Body of pancreas (tissue), 4 donors: Measurements from ENCODE around the gene ZMPSTE24. TPM values are rescaled to one million over a fixed set of nuclear protein-coding genes. Genes with fewer than 3 reads are reported as not detected.
A peak's percentile ranks its signal among the peaks of the same experiment; 100 is the strongest.

Experiments used
- ATAC-seq: fragments of 150-250 bp; one replicate; pipeline ENCODE4 v1.9.1; 2016
- DNase-seq, 4 donors: peaks; one replicate each; pipeline ENCODE4 v3.0.0-alpha.2; 2019
- H3K27ac ChIP-seq, 4 donors: fragments of 200-600 bp; sonication (generic); 1 replicate in 3 of 4; 2 replicates in 1 of 4; pipeline versions ENCODE4 v1.5.1 to v1.6.1; 2016 to 2019; ENCODE audit warnings: mild to moderate bottlenecking in 1 of 4, mixed read lengths in 1 of 4, moderate library complexity in 1 of 4
- H3K27me3 ChIP-seq, 2 donors: fragments of 200-600 bp; sonication (generic); one replicate each; pipeline ENCODE4 v1.6.0; 2016; ENCODE audit warnings: mild to moderate bottlenecking in 1 of 2
- H3K36me3 ChIP-seq, 2 donors: fragments of 200-600 bp; sonication (generic); replicated peaks in 1 of 2; 2 replicates each; pipeline ENCODE4 v1.5.1; 2016; ENCODE audit warnings: low read depth in 2 of 2; ENCODE audit not compliant: insufficient read depth in 1 of 2
- H3K4me1 ChIP-seq: fragments of 200-600 bp; sonication (generic); one replicate; pipeline ENCODE4 v1.6.0; 2016
- H3K4me3 ChIP-seq, 2 donors: fragments of 200-600 bp; sonication (generic); 1 replicate in 1 of 2; 2 replicates in 1 of 2; pipeline ENCODE4 v1.5.1; 2016 to 2019
- H3K9me3 ChIP-seq, 3 donors: fragments of 200-600 bp; sonication (generic); 1 replicate in 2 of 3; 2 replicates in 1 of 3; pipeline ENCODE4 v1.5.1; 2016
- POLR2A ChIP-seq, 3 donors: fragments of 450-650 bp; IDR thresholded peaks; one replicate each; pipeline ENCODE4 v1.6.1; 2016; ENCODE audit warnings: antibody characterized with exemption in 3 of 3, mild to moderate bottlenecking in 2 of 3
- WGBS, 2 donors: methylation state at CpG; one replicate each; pipeline ENCODE4 v1.1.5; 2017; 5-methylcytosine and 5-hydroxymethylcytosine counted together
- intact Hi-C: fragments of 100-400 bp; cut with DNase I; formaldehyde crosslinking; loops from one replicate; pipeline ENCODE4 v1.15.1; 2023
- total RNA-seq, 2 donors: library from RNA; depleted of rRNA; stranded (reverse); fragments of >200 nt; gene quantifications; one replicate each; pipeline ENCODE4 v1.1.0, GENCODE V29; 2016
- TF ChIP-seq, protein P1 (sequence below), 7 experiments: fragments of 450-650 bp in 4 of 7; fragments of 200-600 bp in 3 of 7; sonication (generic) in 3 of 7; IDR thresholded peaks; one replicate each; pipeline ENCODE4 v1.5.1; 2016 to 2019; ENCODE audit warnings: antibody characterized with exemption in 7 of 7

ZMPSTE24 gene
- total RNA-seq, 2 donors from 2014 or later, result 20.8 to 25.7 TPM

DNA sequence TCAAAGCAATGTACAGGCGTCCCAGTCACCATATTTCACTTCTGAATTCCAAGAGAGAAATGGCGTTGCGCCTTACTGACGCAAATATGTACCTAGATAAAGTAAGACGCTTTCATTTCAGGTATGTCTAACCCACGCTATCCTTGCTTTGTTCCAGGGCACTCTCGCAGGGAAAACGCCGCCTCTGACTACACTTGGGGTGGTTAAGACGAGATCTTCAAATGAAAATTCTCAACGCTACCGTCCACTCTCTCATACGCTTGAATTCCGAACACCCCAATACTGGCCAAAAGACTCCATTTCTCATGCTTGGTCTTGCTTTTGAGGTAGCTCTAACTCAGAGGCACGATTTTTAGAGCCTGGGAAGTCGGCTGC is 736 bp upstream of the ZMPSTE24 start:
- Histone ChIP-seq H3K9me3 (no peaks in the 10 kb centered on the region), H3K27ac (peak overlapping the region; percentile 89 to 97 (median 96)), H3K36me3 (peaks cover 0 to 1% of the 10 kb centered on the region in 2 donors), H3K4me1 (peaks cover 19% of the 10 kb centered on the region), H3K27me3 (no peaks in the 10 kb centered on the region), H3K4me3 (peak overlapping the region; percentile 48 to 53)
- no peak for TF ChIP-seq POLR2A (IDR thresholded peaks at IDR 0.05)
- TF ChIP-seq, protein P1, sequence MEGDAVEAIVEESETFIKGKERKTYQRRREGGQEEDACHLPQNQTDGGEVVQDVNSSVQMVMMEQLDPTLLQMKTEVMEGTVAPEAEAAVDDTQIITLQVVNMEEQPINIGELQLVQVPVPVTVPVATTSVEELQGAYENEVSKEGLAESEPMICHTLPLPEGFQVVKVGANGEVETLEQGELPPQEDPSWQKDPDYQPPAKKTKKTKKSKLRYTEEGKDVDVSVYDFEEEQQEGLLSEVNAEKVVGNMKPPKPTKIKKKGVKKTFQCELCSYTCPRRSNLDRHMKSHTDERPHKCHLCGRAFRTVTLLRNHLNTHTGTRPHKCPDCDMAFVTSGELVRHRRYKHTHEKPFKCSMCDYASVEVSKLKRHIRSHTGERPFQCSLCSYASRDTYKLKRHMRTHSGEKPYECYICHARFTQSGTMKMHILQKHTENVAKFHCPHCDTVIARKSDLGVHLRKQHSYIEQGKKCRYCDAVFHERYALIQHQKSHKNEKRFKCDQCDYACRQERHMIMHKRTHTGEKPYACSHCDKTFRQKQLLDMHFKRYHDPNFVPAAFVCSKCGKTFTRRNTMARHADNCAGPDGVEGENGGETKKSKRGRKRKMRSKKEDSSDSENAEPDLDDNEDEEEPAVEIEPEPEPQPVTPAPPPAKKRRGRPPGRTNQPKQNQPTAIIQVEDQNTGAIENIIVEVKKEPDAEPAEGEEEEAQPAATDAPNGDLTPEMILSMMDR (IDR thresholded peaks at IDR 0.05), result no peak
- WGBS, 2 donors, result 0% methylated on average over 15 to 16 of the region's 16 CpGs
- ATAC-seq (peak; percentile 5), DNase-seq (peak in 1 of 4 donors; percentile 17)
- intact Hi-C loops, result no loop called here

DNA sequence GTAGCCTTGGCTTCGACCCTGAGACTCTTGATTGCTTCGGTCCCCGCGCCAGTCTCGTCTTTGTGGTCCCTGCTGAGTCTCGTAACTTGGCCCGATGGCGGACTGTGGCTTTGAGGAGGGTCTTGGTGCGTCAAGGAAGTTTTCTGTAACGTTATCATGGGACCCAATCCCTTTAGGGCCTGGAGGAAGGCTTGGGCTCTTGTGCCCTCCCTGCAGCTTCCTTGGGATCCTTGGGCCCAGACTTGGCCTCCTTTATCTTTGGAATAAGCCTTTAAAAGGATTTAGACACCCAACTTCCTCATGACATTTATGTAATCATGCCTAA is 371 bp downstream of the ZMPSTE24 start:
- H3K4me1 ChIP-seq, result peaks cover 19% of the 10 kb centered on the region
- H3K27ac ChIP-seq, result peak overlapping the region; percentile 65 to 97 (median 96)
- no peaks in the 10 kb centered on the region for H3K9me3 ChIP-seq
- peaks cover 0 to 4% of the 10 kb centered on the region in 2 donors for H3K36me3 ChIP-seq
- H3K27me3 ChIP-seq, result no peaks in the 10 kb centered on the region
- TF ChIP-seq, protein P1 (IDR thresholded peaks at IDR 0.05), result no peak
- TF ChIP-seq POLR2A (IDR thresholded peaks at IDR 0.05), result no peak
- peak overlapping the region; percentile 54 to 95 for H3K4me3 ChIP-seq
- ATAC-seq (no peak), DNase-seq (no peak)
- intact Hi-C loops, result no loop called here
- 0% methylated on average over 2 to 10 of the region's 10 CpGs for WGBS, 2 donors

DNA sequence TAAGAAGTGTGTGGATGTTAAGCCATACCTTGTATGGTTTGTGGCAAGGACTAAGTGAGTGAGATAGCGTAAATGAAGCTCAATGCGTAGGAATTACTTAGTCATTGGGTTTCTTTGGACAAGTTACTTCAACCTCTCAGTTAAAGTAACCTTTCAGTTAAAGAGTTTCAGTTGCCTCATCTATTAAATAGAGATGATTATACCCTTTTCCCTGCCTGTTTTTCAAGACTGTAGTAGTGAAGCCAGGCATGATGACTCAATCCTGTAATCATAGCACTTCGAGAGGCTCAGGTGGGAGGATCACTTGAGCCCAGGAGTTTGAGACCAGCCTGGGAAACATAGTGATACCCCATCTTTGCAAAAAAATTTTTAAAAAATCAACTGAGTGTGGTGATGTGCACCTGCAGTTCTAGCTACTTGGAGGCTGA is 6.3 kb downstream of the ZMPSTE24 start:
- WGBS, 2 donors, result 95 to 97% methylated on average over 3 of the region's 3 CpGs
- no peak overlapping the region for H3K27ac ChIP-seq
- peaks cover 0 to 4% of the 10 kb centered on the region in 2 donors for H3K36me3 ChIP-seq
- DNase-seq (no peak), ATAC-seq (no peak)
- no peak overlapping the region for H3K4me3 ChIP-seq
- TF ChIP-seq, protein P1 (IDR thresholded peaks at IDR 0.05), result no peak
- no peak for TF ChIP-seq POLR2A (IDR thresholded peaks at IDR 0.05)
- H3K27me3 ChIP-seq, result no peaks in the 10 kb centered on the region
- H3K4me1 ChIP-seq, result peaks cover 26% of the 10 kb centered on the region
- no peaks in the 10 kb centered on the region for H3K9me3 ChIP-seq
- intact Hi-C loops, result no loop called here

DNA sequence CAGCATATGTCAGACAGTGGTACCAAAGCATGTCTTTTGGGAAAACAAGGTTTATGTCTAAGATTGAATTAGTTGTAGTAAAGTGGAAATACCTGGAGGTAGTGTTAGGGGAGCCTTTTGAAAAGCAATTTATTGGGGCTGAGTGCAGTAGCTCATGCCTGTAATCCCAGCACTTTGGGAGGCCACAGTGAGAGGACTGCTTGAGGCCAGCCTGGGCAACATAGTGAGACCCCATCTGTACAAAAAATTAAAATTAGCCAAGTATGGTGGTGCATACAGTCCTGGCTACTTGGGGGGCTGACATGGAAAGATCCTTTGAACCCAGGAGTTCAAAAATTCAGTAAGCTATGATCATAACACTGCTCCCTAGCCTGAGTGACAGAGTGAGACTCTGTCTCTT is 7.3 kb downstream of the ZMPSTE24 start:
- TF ChIP-seq, protein P1 (IDR thresholded peaks at IDR 0.05), result no peak
- TF ChIP-seq POLR2A (IDR thresholded peaks at IDR 0.05), result no peak
- intact Hi-C loops, result no loop called here
- Histone ChIP-seq H3K9me3 (no peaks in the 10 kb centered on the region), H3K27me3 (no peaks in the 10 kb centered on the region), H3K4me3 (no peak overlapping the region), H3K27ac (no peak overlapping the region), H3K4me1 (peaks cover 21% of the 10 kb centered on the region), H3K36me3 (peaks cover 0 to 3% of the 10 kb centered on the region in 2 donors)
- DNase-seq, result no peak
- ATAC-seq, result no peak

DNA sequence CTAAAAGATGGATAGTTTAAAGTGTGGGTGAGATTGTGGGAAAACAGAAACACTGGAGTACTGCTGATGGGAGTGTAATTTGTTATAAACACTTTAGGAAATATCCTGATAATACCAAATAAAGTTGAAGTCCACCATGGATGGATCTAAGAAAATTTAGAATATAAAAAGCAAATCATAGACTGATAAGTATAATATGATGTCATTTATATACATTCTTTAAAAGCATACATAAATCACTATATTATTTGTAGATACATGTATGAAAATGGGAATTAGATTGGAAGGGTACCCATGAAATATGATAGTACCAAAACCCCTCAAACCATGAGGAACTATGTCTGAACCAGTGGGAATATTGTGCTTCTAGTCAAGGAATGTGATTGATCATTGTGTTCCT is 7.9 kb downstream of the ZMPSTE24 start:
- peak overlapping the region in 2 of 4 donors; percentile 41 to 86 for H3K27ac ChIP-seq
- H3K27me3 ChIP-seq, result no peaks in the 10 kb centered on the region
- intact Hi-C loops, result no loop called here

More for the DNA sequence above, 7.9 kb downstream of the ZMPSTE24 start:
- ATAC-seq (no peak), DNase-seq (no peak)
- H3K36me3 ChIP-seq, result peaks cover 0 to 2% of the 10 kb centered on the region in 2 donors
- TF ChIP-seq POLR2A (IDR thresholded peaks at IDR 0.05), result no peak
- TF ChIP-seq, protein P1 (IDR thresholded peaks at IDR 0.05), result no peak
- no peak overlapping the region for H3K4me3 ChIP-seq
- peaks cover 21% of the 10 kb centered on the region for H3K4me1 ChIP-seq
- no peaks in the 10 kb centered on the region for H3K9me3 ChIP-seq
